ENCODE data around the gene PLCG1.
A peak's percentile ranks its signal among the peaks of the same experiment; 100 is the strongest.
"Not testable (repeated sequence)": the region's sequence is repeated elsewhere in the genome, so short reads cannot be mapped to it uniquely, and the experiment has no call there.

Gene PLCG1

DNA sequence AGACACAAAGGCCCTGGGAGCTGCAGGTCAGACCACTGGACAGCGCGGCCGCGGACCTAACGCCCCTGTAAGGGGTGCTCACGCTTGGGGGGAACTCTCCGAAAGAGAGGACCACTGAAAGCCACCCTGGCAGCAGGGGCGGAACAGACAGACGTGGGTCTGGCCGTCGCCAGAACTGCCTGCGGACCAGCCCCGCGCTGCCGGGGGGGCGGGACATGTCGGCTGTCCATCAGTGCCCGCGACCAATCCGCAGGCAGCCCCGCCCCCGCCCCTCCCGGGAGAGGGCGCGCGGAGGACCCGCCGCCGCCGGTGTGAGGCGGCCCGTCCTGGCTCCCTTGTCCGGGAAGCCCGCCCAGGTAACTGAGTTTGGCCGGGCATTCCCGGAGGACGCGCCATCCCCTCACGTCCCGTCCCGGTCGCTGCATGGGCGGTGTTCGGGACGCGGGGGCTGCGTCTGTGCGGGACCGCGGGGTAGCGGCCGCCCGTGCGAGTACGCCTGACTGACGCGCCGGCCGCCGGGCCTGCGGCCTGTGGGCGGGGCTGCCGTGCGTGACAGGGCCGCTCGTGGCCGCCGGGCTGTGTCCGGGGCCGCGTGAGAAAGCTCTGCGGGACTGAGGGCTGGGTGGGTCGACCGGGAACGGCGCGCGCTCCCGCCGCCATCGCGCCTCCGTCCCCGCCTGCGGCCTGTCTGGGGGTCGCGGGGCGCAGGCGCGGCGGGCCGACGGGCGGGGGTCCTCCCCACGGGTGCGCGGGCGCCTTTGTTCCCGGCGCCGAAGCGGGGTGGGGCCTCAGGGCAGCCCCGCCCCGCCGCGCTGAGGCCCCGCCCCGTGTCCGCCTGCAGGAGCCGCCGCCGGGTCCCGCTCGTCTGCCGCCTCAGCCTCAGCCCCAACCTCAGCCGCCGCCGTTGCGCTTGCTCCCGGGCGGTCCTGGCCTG is at the start of gene PLCG1:
Gene PLCG1 (plus strand): TSS at position 864 of the 934 bp plus-strand sequence. CDS start 99 bp downstream, outside the sequence.
- peak; percentile 72 to 77 for DNase-seq

DNA sequence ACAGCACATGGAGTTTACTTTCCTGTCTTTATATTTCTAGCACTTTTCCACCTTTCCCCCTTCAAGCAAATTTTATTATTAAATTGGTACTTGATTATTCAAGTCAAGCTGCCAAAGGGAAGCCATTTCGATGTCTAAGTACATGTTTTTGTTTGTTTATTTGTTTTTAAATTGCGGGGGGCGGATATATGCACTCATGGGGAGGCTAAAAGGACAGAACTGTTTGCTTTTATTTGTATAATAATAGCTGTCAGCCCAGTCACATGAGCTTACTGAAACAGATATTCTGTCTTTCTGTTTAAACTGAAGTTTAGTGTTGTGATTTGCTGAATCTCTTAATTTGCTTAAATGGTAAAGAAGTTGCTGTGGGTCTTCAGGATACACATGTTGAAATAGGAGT is 49.6 kb upstream of the PLCG1 start:
- no peak for DNase-seq

DNA sequence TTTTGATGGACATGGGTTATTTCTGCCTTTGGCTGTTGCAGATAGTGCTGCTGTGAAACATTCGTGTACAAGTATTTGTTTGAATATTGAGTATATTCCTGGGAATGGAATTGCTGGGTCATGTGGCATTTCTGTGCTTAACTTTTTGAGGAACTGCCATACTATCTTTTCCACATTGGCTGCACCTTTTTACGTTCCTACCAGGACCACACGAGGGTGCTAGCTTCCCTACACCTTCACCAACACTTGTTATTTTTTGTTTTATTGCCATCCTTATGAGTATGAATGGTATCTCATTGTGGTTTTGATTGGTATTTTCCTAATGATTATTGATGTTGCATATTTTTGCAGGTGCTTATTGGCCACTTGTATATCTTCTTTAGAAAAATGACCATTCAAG is 47.8 kb upstream of the PLCG1 start:
- DNase-seq, result no peak

DNA sequence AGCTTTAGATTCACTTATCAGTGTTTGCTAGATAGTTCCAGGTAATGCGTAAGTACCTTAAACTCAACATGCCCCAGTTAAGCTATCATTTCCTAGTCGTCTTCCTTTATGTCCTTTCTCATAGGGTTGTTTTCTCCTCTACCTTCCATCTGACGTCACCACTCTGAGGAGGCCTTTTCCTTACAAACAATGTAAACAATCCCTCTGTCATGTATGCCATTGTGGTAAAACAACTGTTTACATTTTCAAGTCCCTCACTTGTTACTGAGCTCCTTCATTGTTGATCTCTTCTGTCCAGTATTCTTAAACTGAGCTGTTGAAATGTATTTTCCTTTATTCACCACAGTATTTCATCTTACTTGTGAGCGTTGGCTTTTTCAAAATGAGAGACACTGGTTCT is 45.4 kb upstream of the PLCG1 start:
- no peak for DNase-seq

DNA sequence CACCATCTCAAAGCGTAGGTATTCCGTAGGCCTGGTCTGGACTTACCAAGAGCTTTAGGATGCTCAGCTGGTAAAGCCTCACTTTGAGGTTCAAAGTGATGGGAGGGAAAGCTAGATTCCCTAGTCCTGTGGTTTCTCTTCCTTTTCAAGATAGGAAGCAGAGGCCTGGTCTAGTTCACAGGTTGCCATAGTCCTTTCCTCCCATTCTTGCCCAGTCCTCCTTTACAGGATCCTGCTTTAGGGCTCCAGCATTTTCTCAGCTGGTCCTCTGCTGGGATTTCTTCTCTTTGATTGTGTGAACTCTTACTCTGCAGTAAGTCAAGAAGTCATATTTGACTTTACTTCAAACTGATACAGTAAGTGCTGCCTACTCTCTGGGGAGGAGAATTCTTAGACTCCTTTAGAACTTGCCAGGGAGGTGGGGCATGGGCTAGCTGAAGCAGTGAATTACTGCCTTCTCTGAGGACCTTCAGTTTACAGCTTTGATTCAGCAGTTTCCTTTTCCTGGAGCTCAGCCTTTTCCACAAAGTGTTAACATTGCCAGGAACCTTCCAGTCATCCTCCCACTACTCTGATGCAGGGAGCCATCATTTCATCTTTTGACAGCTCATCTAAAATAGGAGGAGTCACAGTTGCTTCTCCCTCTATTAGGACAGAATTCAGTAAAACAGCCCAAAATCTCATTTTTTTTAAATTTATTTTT is 42.8 kb upstream of the PLCG1 start:
- no peak for DNase-seq

DNA sequence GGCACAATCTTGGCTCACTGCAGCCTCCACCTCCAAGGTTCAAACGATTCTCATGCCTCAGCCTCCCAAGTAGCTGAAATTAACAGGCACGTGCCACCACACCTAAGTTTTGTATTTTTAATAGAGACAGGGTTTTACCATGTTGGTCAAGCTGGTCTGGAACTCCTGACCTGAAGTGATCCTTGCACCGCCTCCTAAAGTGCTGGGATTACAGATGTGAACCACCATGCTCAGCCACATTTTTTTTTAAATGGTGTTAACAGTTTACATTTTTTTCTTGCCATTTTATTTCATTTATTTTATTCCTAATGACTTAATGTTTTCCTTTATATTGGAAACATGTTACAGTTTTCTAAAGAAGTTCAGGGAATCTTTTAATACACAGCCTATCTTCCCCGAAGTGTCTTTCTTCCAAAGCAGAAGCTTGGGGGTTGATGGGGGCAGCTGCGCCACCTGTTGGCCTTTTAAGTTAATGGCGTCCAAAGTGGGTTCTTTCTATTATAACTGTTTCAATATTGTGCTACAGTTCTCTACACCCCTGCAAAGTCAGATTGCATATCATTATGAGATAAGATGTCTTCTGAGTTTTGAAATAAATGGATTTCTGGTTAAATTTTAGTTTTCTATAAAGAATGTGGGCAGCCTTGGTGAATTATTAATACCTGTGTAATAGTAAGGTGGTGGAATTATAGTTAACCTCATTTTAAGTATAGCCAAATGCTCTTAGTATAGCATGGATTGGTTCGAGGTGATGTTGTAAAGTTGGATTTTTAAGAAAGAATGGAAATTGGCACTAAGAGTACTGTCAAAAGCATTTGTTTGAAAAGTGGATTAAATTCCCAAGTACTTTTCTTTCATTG is 42.0 kb upstream of the PLCG1 start:
- peak; percentile 21 to 25 for DNase-seq

DNA sequence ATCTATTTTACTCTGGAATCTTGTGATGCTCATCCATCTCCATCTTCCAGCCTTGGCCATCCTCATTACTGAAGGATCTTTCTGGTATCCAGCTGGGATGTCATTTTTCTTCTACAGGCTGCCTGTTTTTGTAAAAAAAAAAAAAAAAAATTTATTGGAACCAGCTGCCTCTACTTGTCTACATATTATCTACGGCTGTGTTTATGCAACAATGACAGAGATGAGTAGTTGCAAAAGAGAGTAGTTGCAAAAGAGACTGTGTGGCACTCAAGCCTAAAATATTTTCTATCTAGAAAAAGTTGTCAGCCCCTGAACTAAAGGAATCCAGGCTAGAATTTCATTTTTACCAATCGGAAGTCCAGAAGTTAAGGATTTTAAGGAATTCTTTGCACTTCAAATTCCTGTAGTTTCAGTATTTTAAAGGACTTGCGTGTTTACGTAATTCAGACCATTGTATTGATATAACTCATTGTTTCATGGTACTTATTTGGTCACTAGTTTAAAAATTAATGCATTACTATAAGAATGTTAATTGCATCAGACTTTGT is 38.6 kb upstream of the PLCG1 start:
- no peak for DNase-seq

DNA sequence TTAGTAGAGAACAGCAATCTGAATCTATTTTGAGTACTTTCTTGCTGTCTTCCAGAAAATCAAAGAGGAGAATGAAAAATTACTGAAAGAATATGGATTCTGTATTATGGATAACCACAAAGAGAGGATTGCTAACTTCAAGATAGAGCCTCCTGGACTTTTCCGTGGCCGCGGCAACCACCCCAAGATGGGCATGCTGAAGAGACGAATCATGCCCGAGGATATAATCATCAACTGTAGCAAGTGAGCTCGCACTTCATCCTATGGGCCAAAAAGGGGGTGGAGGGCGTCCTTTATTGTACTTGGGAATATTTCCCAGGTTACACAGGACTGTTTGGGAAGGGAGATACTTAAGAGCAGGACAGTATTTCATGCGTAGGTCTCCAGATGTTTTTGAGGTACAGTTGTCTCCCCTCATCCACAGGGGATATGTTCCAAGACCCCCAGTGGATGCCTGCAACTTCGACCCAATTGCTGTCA is 37.3 kb upstream of the PLCG1 start:
- DNase-seq, result no peak

DNA sequence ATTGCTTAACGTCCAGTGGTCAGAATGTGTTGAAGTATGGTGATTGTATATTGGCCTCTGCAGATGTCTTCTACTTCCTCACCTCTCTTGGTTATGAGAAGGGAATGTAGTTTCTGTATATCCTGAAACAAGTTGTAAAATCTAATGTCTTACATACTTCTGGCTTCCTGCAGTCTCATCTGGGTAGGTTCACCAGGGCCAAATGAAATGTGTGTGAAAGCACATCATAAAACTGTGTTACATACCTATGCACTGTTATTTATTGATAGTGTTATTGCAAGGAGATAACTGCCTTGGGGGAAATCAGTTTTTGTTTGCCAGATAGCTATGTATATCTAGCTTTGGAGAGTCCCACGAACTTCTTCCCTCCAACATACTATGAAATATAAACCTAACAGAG is 35.7 kb upstream of the PLCG1 start:
- no peak for DNase-seq

DNA sequence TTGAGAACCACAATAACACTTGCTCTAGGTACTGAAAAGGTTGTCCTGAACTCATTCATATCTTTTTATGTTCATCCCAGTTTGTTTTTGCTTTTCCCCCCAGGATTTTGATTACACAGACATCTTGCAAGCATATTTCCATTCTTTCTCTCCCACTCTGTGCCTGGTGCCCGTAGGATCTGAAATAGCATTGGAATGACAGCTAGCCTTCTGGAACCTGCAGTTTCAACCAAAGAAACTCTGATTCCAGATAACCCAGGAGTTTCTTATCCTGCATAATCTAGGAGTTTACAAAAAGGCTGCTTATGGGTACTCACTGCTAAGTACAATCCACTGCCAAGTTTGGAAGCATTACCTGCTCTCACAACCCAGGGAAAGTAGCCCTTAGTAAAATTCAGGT is 28.8 kb upstream of the PLCG1 start:
- DNase-seq, result no peak

DNA sequence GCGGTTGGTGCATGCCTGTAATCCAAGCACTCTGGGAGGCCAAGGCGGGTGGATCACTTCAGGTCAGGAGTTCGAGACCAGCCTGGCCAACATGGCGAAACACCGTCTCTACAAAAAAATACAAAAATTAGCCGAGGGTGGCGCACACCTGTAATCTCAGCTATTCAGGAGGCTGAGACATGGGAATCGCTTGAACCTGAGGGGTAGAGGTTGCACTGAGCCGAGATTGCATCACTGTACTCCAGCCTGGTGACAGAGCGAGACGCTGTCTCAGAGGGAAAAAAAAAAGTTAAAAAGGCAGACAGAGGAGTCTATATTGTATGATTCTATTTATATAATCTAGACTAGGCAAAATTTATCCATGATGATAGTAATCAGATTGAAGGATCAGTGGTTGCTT is 27.3 kb upstream of the PLCG1 start:
- DNase-seq, result no peak

DNA sequence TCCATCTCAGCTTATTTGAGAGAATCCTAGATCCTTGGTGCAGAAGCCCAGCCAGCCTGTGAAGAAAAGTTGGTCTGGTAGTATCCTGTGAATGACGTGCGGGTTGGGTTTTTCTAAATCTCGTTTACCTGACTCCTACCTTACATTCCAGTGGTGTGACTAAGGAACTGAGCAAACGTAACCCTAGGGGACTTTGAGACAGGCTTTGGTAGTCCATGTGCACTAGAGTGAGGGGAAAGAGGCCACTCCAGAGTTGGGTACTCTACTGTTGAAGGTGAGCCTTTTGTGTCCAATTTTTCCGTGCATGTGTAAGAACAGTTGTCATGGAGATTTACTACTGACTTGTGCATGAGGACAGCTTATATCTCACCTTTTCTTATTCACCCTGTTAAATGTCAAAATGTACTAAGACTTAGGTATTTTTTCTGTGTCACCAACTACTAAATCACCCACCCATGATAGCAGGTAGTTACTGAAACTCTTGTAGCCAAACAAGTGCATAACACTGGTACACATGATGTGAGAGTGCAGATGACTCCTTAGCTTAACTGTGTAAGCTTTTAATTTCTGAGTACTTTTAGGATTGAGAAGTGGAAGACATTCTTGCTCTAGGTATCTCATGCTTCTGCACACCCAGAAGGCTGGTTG is 26.3 kb upstream of the PLCG1 start:
- DNase-seq, result no peak

DNA sequence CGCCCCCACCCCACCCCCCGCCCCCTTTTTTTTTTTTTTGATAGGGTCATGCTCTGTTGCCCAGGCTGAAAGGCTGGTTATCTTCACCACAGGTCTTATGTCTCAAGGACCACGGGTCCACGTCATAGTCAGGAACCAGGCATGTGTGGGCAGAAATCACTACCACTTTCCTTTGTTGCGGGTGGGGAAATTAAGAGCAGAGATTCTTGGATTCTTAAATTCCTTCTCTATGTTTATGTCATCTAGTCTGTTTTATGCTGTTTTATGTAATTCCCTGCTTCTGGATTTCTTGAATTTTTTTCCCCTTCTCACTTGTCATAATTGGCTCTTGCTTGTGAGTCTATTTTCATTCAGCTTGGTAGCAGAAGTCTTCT is 25.8 kb upstream of the PLCG1 start:
- DNase-seq, result no peak

DNA sequence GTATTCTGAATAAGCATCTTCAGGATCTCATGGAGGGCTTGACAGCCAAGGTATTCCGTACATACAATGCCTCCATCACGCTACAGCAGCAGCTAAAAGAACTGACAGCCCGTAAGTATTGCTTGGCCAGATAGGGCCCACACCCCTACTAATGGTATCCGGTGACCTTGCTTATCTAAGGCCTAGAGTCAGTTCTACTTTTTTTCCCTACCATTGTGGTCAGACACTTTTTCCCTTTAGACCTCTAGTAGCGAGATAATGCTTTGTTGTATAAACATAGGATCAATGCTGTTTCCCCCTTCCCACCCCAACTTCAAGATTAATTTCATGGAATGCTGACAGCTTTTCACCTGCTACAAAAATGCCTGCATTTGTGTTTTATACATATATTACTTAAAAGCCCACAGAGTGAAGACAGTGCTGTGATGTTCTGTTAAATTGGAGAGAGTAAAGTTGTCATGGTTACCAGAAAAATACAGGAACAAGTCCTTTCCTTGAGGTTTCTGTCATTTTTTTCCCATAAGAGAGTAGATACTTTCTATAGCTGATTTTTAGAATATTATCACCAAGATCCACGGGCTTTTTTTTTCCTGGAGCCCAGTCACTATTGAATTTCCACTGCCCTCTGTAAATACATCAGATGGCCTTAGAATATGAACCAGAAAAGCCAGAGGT is 20.9 kb upstream of the PLCG1 start:
- DNase-seq, result no peak

DNA sequence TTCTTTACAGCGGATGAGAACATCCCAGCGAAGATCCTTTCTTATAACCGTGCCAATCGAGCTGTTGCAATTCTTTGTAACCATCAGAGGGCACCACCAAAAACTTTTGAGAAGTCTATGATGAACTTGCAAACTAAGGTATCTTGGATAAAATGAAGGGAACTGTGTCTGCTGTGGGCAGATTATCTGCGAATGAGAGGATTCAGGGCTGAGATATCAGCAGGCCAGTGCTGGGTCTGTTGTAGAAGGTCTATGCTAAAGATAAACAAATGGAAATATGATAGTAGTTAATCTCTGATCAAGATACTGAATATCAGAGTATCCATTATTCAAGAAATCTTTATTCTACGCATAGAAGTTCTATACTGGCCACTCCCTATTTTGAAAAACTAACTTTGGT is 19.2 kb upstream of the PLCG1 start:
- DNase-seq, result not testable (repeated sequence)

DNA sequence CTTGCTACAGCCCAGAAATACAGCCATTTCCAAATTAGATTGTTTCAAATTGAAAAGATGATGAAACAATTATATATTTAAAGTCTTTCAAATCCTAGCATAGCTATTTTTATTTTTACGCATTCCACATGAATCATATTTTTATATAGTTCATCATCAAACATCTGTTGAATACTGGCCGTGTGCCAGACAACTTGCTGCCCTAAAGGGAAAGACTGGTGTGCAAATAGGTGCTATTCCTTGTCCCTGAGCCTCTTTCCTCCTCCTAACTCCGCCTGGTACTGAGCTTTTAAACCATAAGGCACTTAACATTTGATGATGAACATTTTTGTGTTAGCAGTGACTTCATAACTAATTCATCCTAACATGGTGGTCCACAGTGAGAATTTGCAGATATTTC is 18.7 kb upstream of the PLCG1 start:
- DNase-seq, result no peak

DNA sequence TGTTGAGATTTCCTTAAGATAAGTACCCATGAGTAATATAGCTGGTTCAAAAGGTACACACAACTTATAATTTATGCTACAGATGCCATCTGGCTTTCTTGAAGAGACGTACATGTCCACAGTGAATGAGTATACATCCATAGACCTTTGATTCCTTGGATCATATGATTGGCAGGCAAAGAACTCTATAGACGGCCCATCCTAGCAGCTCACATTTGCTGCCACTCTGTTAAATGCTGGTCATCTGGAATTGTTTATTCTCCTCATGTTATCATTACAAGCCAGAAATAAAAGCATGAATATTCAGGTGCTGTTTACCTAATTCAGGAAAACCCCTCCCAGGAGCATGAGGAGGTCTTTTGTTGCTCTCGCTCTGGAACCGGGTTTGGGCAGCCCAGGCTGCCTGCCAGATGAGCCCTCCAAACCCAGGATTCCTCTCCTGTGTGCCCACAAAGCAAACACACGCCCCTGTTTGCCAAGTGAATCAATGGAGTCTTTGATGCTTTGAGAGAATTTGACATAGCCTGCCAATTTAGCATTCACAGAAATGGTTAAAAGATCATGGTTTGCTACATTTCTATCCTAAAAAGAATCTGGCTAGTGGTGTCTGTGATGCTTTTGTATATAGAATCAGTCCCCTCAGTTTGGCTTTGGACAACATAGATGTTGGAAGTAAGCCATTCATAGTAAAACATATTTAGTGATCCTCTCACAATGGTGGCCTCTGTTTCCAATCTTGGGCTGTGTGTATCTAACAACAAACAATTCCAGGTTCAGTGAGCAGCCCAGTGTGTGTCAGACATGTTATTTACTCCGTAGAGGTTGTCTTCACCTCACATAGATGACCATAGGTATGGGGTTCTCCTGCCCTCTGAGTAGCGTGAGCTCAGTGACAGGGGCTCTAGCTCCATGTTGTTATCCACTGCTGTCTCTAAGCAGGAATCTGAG is 17.5 kb upstream of the PLCG1 start:
- no peak for DNase-seq

DNA sequence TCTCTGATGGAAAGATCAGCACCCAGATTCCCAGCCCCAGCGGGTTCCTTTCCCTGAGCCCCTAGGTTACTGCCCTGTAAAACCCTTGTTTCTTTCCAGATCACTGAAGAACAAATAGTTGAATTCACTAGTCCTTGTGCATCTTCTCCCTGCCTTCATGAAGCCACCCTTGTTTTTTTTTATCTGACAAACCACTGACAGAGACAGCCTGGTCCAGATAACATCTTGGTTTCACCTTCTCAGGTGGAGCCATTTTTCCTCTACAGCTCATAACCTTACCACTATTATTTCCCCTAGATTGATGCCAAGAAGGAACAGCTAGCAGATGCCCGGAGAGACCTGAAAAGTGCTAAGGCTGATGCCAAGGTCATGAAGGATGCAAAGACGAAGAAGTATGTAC is 15.9 kb upstream of the PLCG1 start:
- no peak for DNase-seq

DNA sequence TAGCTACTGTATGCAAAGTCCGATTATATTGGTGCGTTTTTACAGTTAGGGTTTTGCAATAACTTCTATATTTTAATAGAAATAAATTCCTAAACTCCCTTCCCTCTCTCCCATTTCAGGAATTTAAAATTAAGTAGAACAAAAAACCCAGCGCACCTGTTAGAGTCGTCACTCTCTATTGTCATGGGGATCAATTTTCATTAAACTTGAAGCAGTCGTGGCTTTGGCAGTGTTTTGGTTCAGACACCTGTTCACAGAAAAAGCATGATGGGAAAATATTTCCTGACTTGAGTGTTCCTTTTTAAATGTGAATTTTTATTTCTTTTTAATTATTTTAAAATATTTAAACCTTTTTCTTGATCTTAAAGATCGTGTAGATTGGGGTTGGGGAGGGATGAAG is 13.7 kb upstream of the PLCG1 start:
- no peak for DNase-seq

DNA sequence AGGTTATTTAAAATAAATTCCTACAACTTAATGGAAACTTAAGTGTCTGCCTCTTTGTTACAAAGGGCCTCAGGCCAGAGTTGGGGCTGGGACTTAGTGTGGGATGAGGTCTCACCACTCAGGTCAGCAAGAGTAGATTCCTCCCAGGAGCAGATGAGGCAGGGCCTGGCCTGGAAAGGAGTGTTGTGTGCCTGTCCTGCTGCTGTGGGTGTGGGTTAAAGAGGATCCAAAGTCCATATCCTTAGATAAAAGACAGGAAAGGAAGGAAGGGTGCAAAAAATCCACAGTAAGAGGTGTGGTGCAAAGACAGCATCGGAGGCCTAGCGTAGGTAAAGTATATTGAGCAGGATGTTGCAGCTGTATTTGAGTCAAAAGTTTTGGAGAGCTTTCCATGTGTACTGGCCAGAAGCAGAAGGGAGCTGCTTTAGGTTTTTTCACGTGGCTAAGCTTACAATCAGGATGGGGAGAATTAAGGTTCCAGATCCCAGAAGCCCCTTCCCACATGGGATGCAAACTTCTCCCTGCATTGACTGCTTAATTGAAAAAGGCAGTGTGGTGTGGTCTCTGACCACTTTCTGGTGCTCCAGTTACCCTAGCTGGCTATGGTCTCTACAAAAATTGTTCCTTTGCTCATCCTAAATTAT is 12.8 kb upstream of the PLCG1 start:
- DNase-seq, result no peak

Data from SHP77 (cell line).